ENCODE data around the gene GALR1.

DNA sequence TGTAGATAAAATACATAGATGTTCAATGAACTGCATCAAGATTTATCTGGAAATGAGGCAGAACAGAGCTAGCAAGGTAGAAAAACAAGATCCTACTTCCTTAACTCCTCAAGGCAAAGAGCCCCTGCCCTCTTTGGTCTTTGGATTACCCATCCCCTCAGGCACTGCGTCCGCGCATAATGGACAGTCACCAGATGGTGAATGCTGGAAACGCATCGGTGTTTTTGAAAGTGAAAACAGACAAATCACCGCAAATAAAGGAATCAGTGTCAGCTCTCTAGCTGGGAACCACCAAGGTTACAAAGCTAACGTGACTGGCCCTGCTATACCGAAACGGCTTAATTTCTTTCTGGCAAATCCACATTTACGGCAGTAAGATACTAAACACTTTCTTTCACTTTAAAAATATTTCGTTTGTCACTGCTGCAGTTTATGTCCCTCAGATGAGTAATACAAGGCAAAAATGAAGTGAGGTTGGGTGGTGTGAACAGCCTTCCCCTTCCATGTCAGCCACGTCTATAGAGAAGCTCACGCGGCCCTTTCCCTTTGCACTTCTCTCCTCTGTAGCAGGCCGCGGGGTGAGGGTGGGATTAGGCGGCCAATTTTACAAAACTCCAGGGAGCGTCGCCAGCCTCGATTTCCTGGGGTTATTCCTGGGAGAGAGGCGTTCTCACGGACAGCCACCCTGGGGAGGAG lies 627 bp upstream of the GALR1 start:
- TF ChIP-seq, protein P1, sequence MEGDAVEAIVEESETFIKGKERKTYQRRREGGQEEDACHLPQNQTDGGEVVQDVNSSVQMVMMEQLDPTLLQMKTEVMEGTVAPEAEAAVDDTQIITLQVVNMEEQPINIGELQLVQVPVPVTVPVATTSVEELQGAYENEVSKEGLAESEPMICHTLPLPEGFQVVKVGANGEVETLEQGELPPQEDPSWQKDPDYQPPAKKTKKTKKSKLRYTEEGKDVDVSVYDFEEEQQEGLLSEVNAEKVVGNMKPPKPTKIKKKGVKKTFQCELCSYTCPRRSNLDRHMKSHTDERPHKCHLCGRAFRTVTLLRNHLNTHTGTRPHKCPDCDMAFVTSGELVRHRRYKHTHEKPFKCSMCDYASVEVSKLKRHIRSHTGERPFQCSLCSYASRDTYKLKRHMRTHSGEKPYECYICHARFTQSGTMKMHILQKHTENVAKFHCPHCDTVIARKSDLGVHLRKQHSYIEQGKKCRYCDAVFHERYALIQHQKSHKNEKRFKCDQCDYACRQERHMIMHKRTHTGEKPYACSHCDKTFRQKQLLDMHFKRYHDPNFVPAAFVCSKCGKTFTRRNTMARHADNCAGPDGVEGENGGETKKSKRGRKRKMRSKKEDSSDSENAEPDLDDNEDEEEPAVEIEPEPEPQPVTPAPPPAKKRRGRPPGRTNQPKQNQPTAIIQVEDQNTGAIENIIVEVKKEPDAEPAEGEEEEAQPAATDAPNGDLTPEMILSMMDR (IDR thresholded peaks at IDR 0.05) = no peak
- TF ChIP-seq POLR2A (IDR thresholded peaks at IDR 0.05) = no peak

All from Peyer's patch (tissue), 4 donors.